OCI-LY3 (cell line): ENCODE results near the gene FYN.

Source experiments
- CTCF ChIP-seq: fragments of 200-600, 300-600 bp; sonication (generic); IDR thresholded peaks from 2 replicates; pipeline ENCODE4 v1.5.1; 2014; ENCODE audit warnings: antibody characterized with exemption, low read length, low read depth
- EZH2phosphoT487 ChIP-seq: fragments of 200-600 bp; shearing (Covaris generic); IDR thresholded peaks from 2 replicates; pipeline ENCODE4 v1.6.1; 2018; ENCODE audit warnings: antibody characterized with exemption, mixed run types, low read depth

DNA sequence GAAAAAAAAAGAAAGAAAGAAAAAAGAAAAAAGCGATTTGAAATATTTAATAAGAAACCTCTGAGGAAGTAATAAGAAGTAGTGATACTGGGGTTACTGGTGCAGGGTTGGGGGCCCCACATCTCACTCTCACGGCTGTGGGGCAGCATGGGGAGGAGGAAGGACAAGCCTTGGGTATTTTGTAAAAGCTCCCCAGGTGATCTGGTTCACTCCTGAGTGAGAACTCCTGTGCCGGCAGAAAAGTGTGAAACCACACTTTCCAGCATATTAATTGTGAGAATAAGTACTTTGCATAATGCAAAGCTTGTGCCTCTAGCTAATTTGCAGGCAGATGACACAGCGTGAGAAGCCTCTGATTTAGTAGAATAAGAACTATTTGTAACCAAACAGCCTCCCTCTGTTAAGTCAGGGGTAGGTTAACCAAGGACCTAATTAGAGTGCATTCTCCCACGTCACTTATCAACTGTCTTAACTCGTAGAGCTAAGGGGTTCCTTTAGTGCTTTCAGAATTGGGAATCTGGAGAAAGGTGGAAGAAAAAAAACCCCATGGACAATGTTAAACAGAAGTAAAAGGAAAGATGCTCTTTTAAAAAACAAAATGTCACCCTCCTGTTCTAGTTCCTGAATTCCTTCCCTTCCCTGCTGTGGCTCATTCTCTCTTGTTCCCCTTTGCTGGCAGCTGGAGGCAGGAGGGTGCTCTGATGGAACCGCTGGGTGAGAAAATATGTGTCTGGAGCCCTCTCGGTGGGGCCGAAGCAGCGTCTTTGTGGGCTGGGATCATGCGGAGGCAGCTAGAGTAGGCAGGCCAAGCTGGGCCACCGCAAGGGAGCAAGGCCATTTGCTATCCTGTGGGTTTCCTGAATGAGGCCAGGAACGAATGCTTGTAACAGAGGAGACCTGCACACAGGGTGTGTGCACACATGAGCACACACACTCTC, 108.7 kb downstream of the FYN start:
- TF ChIP-seq CTCF (no peak), EZH2phosphoT487 (no peak)
